ENCODE results near the gene NPEPL1.
"Not testable (repeated sequence)": the region's sequence is repeated elsewhere in the genome, so short reads cannot be mapped to it uniquely, and the experiment has no call there.

The NPEPL1 gene

DNA sequence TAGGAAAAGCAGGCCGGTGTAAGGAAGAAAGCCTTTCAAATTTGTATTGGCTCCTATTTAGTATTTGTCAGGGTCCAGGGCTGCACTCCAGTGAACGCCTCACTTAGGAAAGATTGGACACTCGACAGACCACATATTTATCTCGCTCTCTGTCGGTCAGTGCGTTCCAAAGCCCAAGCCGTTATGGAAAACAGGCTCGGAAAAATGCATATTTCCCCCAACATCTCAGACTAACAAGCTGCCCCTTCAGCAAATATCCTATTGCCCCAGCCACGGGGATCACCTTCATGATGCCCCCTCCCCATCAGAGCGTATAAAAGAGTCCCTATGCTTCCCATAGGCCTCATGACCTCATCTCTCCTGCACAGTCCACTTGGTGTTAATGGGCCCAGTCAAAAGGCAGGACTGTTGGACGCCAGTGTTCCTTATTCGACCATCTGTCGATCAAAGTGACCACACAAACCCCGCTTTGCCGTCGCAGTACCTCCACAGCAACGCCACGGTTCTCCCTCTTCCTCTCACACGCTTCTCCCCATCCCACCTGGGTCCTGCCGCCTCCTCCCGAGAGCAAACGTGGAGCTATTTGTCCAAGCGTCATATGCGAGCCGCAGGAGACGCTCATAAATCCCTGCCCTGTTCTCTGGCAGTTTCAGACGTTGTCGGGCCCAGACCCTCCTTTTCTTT, 63.3 kb downstream of the NPEPL1 start:
- peaks cover 17% of the 10 kb centered on the region for H3K4me1 ChIP-seq
- no peak overlapping the region for H3K27ac ChIP-seq
- H3K9me3 ChIP-seq: no peaks in the 10 kb centered on the region; the same call in 1 of the 2 replicates
- no peak overlapping the region for H3K9ac ChIP-seq
- no peaks in the 10 kb centered on the region for H3K36me3 ChIP-seq
- no peaks in the 10 kb centered on the region for H4K20me1 ChIP-seq
- no peaks in the 10 kb centered on the region for H3K27me3 ChIP-seq
- H3K4me2 ChIP-seq: no peak overlapping the region
- no peak overlapping the region for H3K4me3 ChIP-seq
- no peak for TF ChIP-seq Cebpa-rat (IDR thresholded peaks at IDR 0.05)

DNA sequence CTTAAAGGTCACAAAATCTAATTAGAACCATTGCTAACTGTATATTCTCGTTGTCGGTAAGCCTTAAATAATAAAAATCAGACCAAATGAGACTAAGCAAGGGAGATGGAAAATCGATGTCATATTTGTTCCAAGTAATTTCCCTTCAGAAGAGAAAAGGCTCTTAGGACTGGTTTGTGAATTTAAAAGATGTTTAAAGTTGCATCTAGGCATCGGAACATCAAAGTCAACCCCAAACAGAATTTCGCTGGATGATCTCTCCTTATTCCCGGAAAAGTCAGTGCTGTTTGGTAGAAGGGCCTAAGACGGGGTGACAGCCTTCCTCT, 63.8 kb downstream of the NPEPL1 start:
- no peak overlapping the region for H3K4me3 ChIP-seq
- peak overlapping the region; percentile 50 for H3K4me2 ChIP-seq
- no peaks in the 10 kb centered on the region for H3K27me3 ChIP-seq
- H3K27ac ChIP-seq: no peak overlapping the region
- TF ChIP-seq Cebpa-rat (IDR thresholded peaks at IDR 0.05): no peak
- peaks cover 13% of the 10 kb centered on the region for H3K4me1 ChIP-seq
- no peaks in the 10 kb centered on the region for H3K36me3 ChIP-seq
- H3K9me3 ChIP-seq: peaks cover 2% of the 10 kb centered on the region; the same call in 1 of the 2 replicates
- no peaks in the 10 kb centered on the region for H4K20me1 ChIP-seq
- H3K9ac ChIP-seq: peak overlapping the region; percentile 8; the same call in 1 of the 2 replicates

DNA sequence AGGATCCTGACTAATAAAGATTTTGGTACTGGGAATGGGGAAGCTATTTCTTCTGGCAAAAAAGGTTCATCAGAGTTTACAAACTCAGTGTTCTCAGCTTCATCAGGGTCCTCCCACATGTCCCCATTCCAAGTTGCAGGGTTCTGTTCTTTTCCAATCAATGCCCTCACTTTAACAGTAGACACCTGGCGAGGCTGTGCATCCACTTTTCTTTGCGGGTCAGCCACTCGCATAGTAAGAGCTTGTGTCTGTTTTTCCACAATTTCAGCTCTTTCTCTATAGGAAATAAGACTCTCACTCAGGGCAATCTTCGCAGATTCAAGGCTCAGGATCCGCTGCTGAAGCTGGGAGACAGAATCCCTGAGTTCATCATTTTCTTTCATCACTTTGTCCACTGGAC, 65.0 kb downstream of the NPEPL1 start:
- H3K4me1 ChIP-seq: peaks cover 13% of the 10 kb centered on the region
- H3K27me3 ChIP-seq, H3K4me3 ChIP-seq, H3K27ac ChIP-seq, H3K9ac ChIP-seq, H3K36me3 ChIP-seq, H3K4me2 ChIP-seq, H4K20me1 ChIP-seq, H3K9me3 ChIP-seq: not testable (repeated sequence)

DNA sequence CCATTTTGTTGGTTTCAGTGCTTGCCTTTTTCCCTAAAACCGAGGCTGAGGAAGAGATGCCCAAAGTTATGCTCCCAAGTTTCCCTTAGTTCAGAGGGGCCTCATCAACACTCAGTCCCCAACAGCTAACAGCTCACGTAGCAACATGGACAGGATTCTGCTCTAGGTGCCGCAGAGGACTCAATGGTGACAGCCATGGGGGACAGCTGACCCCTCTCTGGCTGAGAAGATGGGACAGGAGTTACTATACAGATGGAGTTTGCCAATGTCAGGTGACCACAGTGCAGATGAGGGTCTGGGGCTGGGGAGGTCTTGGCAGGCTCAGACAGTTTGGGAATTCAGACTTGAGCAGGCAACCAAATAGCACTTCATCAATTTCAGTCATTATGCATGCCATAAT, 67.3 kb downstream of the NPEPL1 start:
- Histone ChIP-seq H3K9me3 (peaks cover 10% of the 10 kb centered on the region; the same call in 1 of the 2 replicates), H3K36me3 (no peaks in the 10 kb centered on the region), H3K4me3 (no peak overlapping the region), H3K4me2 (no peak overlapping the region), H3K27ac (no peak overlapping the region), H3K4me1 (peaks cover 13% of the 10 kb centered on the region), H3K27me3 (no peaks in the 10 kb centered on the region), H3K9ac (no peak overlapping the region), H4K20me1 (no peaks in the 10 kb centered on the region)
- no peak for TF ChIP-seq Cebpa-rat (IDR thresholded peaks at IDR 0.05)

DNA sequence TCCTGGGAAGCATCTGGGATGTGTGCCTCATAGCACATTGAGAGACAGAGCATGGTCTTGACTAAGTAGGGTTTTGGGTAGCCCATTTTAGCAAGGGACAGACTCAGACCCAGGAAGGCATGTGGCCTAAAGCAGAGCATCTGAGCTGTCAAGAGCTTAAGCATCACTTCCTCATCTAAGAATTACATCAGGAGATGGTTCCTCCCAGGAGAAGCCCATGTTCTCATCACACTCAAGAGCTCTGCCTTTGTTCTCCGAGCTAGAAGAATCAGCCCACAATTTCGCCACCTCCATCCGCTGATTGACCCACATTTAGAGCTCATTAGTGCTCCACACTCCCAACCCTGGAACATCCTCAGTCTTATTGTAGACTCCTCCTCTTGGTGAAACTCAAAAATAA, 68.3 kb downstream of the NPEPL1 start:
- Histone ChIP-seq H3K36me3 (no peaks in the 10 kb centered on the region), H3K9me3 (peaks cover 10% of the 10 kb centered on the region; the same call in 1 of the 2 replicates), H3K4me2 (no peak overlapping the region), H3K4me3 (no peak overlapping the region), H3K4me1 (peaks cover 13% of the 10 kb centered on the region), H3K9ac (no peak overlapping the region), H3K27me3 (no peaks in the 10 kb centered on the region), H3K27ac (no peak overlapping the region), H4K20me1 (no peaks in the 10 kb centered on the region)
- no peak for TF ChIP-seq Cebpa-rat (IDR thresholded peaks at IDR 0.05)

DNA sequence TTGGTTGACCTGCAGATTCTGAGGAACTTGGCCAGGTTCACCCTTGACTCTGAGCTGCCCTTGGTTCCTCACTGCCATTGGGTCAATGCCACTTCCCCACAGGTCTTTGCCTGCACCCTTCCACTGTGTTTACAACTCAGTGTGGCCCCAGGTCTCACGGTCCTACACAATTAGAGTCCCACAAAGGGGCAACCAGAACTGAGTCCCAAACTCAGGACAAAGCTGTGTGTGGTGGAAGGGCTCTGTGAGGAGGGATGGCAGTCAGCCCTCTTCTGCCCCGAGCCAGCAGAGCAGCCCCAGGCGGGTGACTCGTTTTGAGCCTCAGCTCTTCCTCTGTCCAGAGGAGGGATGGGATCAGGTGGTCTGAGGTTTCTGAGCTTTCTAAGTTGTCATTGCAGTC, 69.5 kb downstream of the NPEPL1 start:
- H3K4me3 ChIP-seq: no peak overlapping the region
- no peaks in the 10 kb centered on the region for H3K36me3 ChIP-seq
- H3K27me3 ChIP-seq: no peaks in the 10 kb centered on the region
- H3K27ac ChIP-seq: no peak overlapping the region
- H3K9ac ChIP-seq: no peak overlapping the region
- TF ChIP-seq Cebpa-rat (IDR thresholded peaks at IDR 0.05): no peak
- H3K9me3 ChIP-seq: peaks cover 10% of the 10 kb centered on the region; the same call in 1 of the 2 replicates
- H4K20me1 ChIP-seq: no peaks in the 10 kb centered on the region
- no peak overlapping the region for H3K4me2 ChIP-seq
- peaks cover under 1% of the 10 kb centered on the region; the same call in 1 of the 2 replicates for H3K4me1 ChIP-seq

DNA sequence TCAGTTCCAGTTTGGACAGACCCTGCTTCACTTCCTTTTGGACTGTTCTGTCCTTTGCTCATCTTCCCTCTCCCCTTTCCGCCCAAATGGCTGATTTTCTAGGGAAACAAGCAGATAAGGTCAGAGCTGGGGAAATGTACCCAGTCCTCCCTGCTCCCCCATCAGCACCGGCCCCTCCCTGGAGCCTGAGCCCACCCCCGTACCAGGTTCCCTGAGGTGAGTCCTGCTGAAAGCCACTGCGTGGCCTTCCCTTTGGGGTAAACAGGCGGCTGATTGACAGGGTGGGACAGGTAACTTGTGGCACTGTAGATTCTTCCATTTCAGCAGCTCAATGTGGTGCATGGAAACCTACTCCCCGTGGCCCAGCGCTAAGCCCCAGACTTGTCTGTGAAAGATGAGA, 70.5 kb downstream of the NPEPL1 start:
- no peak for TF ChIP-seq Cebpa-rat (IDR thresholded peaks at IDR 0.05)
- Histone ChIP-seq H3K36me3 (no peaks in the 10 kb centered on the region), H3K4me2 (no peak overlapping the region), H3K27me3 (no peaks in the 10 kb centered on the region), H3K9ac (no peak overlapping the region), H3K4me3 (no peak overlapping the region), H3K27ac (no peak overlapping the region), H4K20me1 (no peaks in the 10 kb centered on the region), H3K4me1 (no peaks in the 10 kb centered on the region), H3K9me3 (peaks cover 10% of the 10 kb centered on the region; the same call in 1 of the 2 replicates)

Measured in BLaER1 (cell line).